ENCODE results near the gene UQCRQ. TPM values are rescaled to one million over a fixed set of nuclear protein-coding genes. Genes with fewer than 3 reads are reported as not detected.

The UQCRQ gene
- total RNA-seq, 2 experiments from 2014 or later: 299 to 537 TPM

GRCh38 chr5:132886064-132886823 is 19.8 kb downstream of the UQCRQ start:
- peak overlapping the region; percentile 7 for H3K27ac Mint-ChIP-seq
- POLR2A ChIA-PET: no interaction called here
- H3K4me3 Mint-ChIP-seq: no peak overlapping the region
- peaks cover 24% of the 10 kb centered on the region for H3K36me3 Mint-ChIP-seq (ENCODE audit: low read depth)
- H3K9me3 Mint-ChIP-seq (ENCODE audit: low read depth): no peaks in the 10 kb centered on the region
- no peak for DNase-seq
- CTCF ChIA-PET: interaction anchor here (0.8 kb wide), 1 partner anchor 258 kb away, joined by 3 read pairs; no protein-coding TSS in a partner anchor
- intact Hi-C loops (cut with DNase I, micrococcal nuclease): no loop called here
- ATAC-seq: no peak
- no peaks in the 10 kb centered on the region for H3K27me3 Mint-ChIP-seq
- H3K4me1 Mint-ChIP-seq: peaks cover 5% of the 10 kb centered on the region

GRCh38 chr5:132887283-132887682 is 20.8 kb downstream of the UQCRQ start:
- DNase-seq: no peak
- Mint-ChIP-seq H3K27ac (no peak overlapping the region), H3K9me3 (ENCODE audit: low read depth) (no peaks in the 10 kb centered on the region), H3K36me3 (ENCODE audit: low read depth) (peaks cover 30% of the 10 kb centered on the region), H3K4me1 (peaks cover 5% of the 10 kb centered on the region), H3K27me3 (no peaks in the 10 kb centered on the region), H3K4me3 (no peak overlapping the region)
- intact Hi-C loops (cut with DNase I, micrococcal nuclease): no loop called here
- CTCF ChIA-PET: interaction anchor here (1.2 kb wide), 1 partner anchor 18 kb away, joined by 3 read pairs; no protein-coding TSS in a partner anchor
- ATAC-seq: no peak
- POLR2A ChIA-PET: no interaction called here

- ChIA-PET POLR2A (no interaction called here), CTCF (no interaction called here)
- intact Hi-C loops (cut with DNase I, micrococcal nuclease): no loop called here
- Mint-ChIP-seq H3K36me3 (ENCODE audit: low read depth) (peaks cover 36% of the 10 kb centered on the region), H3K9me3 (ENCODE audit: low read depth) (no peaks in the 10 kb centered on the region), H3K27ac (no peak overlapping the region), H3K4me3 (no peak overlapping the region), H3K27me3 (no peaks in the 10 kb centered on the region), H3K4me1 (peaks cover 3% of the 10 kb centered on the region)
- DNase-seq: no peak
- ATAC-seq: no peak
Measured at GRCh38 chr5:132889501-132889900, 23.1 kb downstream of the UQCRQ start.

GRCh38 chr5:132890817-132891216 is 24.4 kb downstream of the UQCRQ start:
- Mint-ChIP-seq H3K9me3 (ENCODE audit: low read depth) (no peaks in the 10 kb centered on the region), H3K36me3 (ENCODE audit: low read depth) (peaks cover 42% of the 10 kb centered on the region), H3K27ac (no peak overlapping the region), H3K4me1 (no peaks in the 10 kb centered on the region), H3K4me3 (no peak overlapping the region), H3K27me3 (no peaks in the 10 kb centered on the region)
- intact Hi-C loops (cut with DNase I, micrococcal nuclease): no loop called here
- ChIA-PET POLR2A (interaction anchor here (0.6 kb wide), 1 partner anchor 45 kb away, joined by 9 read pairs; no protein-coding TSS in a partner anchor), CTCF (interaction anchor here (1.6 kb wide), 1 partner anchor 7 kb away, joined by 5 read pairs; no protein-coding TSS in a partner anchor)
- DNase-seq (no peak), ATAC-seq (no peak)

GRCh38 chr5:132895719-132896305 is 29.4 kb downstream of the UQCRQ start:
- Mint-ChIP-seq H3K27me3 (no peaks in the 10 kb centered on the region), H3K4me1 (peaks cover 3% of the 10 kb centered on the region), H3K4me3 (no peak overlapping the region), H3K9me3 (ENCODE audit: low read depth) (no peaks in the 10 kb centered on the region), H3K27ac (no peak overlapping the region), H3K36me3 (ENCODE audit: low read depth) (peaks cover 42% of the 10 kb centered on the region)
- CTCF ChIA-PET: interaction anchor here (1.3 kb wide), 1 partner anchor 10 kb away, joined by 4 read pairs; no protein-coding TSS in a partner anchor
- POLR2A ChIA-PET: no interaction called here
- intact Hi-C loops (cut with DNase I, micrococcal nuclease): no loop called here
- no peak for DNase-seq
- ATAC-seq: no peak

GRCh38 chr5:132896685-132897084 is 30.2 kb downstream of the UQCRQ start:
- Mint-ChIP-seq H3K9me3 (ENCODE audit: low read depth) (no peaks in the 10 kb centered on the region), H3K27me3 (no peaks in the 10 kb centered on the region), H3K4me3 (no peak overlapping the region), H3K27ac (peak overlapping the region; percentile 62), H3K4me1 (peaks cover 3% of the 10 kb centered on the region), H3K36me3 (ENCODE audit: low read depth) (peaks cover 42% of the 10 kb centered on the region)
- CTCF ChIA-PET: interaction anchor here (1.1 to 1.8 kb wide), 3 partner anchors 13 to 1735 kb away, joined by 3 to 5 read pairs (median 4); no protein-coding TSS in a partner anchor
- POLR2A ChIA-PET: no interaction called here
- intact Hi-C loops (cut with DNase I, micrococcal nuclease): no loop called here
- ATAC-seq (no peak), DNase-seq (no peak)

- CTCF ChIA-PET: interaction anchor here (0.6 to 1.8 kb wide), 4 partner anchors 15 to 707 kb away, joined by 3 to 5 read pairs (median 4); no protein-coding TSS in a partner anchor
- Mint-ChIP-seq H3K27ac (no peak overlapping the region), H3K4me1 (peaks cover 3% of the 10 kb centered on the region), H3K9me3 (ENCODE audit: low read depth) (no peaks in the 10 kb centered on the region), H3K36me3 (ENCODE audit: low read depth) (peaks cover 35% of the 10 kb centered on the region), H3K27me3 (no peaks in the 10 kb centered on the region), H3K4me3 (no peak overlapping the region)
- DNase-seq: no peak
- POLR2A ChIA-PET: no interaction called here
- ATAC-seq: no peak
- intact Hi-C loops (cut with DNase I, micrococcal nuclease): no loop called here
Measured at GRCh38 chr5:132898094-132898493, 31.7 kb downstream of the UQCRQ start.

GRCh38 chr5:132901036-132901435 is 34.6 kb downstream of the UQCRQ start:
- H3K27me3 Mint-ChIP-seq: no peaks in the 10 kb centered on the region
- DNase-seq: no peak
- CTCF ChIA-PET: interaction anchor here (1.3 kb wide), 1 partner anchor 37 kb away, joined by 4 read pairs; no protein-coding TSS in a partner anchor
- H3K36me3 Mint-ChIP-seq (ENCODE audit: low read depth): peaks cover 27% of the 10 kb centered on the region
- H3K9me3 Mint-ChIP-seq (ENCODE audit: low read depth): no peaks in the 10 kb centered on the region
- H3K4me1 Mint-ChIP-seq: peaks cover 10% of the 10 kb centered on the region
- POLR2A ChIA-PET: no interaction called here
- H3K27ac Mint-ChIP-seq: no peak overlapping the region
- intact Hi-C loops (cut with DNase I, micrococcal nuclease): no loop called here
- no peak for ATAC-seq
- H3K4me3 Mint-ChIP-seq: no peak overlapping the region

GRCh38 chr5:132901730-132902129 is 35.3 kb downstream of the UQCRQ start:
- CTCF ChIA-PET: no interaction called here
- ATAC-seq (no peak), DNase-seq (no peak)
- H3K4me1 Mint-ChIP-seq: peaks cover 15% of the 10 kb centered on the region
- no peak overlapping the region for H3K27ac Mint-ChIP-seq
- intact Hi-C loops (cut with DNase I, micrococcal nuclease): no loop called here
- no peaks in the 10 kb centered on the region for H3K9me3 Mint-ChIP-seq (ENCODE audit: low read depth)
- POLR2A ChIA-PET: no interaction called here
- H3K27me3 Mint-ChIP-seq: no peaks in the 10 kb centered on the region
- H3K36me3 Mint-ChIP-seq (ENCODE audit: low read depth): peaks cover 20% of the 10 kb centered on the region
- no peak overlapping the region for H3K4me3 Mint-ChIP-seq

- no peak for ATAC-seq
- intact Hi-C loops (cut with DNase I, micrococcal nuclease): no loop called here
- CTCF ChIA-PET: interaction anchor here (0.9 to 1.6 kb wide), 6 partner anchors 10 to 94 kb away, joined by 3 to 4 read pairs (median 3); partner anchors contain the start of gene AFF4
- Mint-ChIP-seq H3K9me3 (ENCODE audit: low read depth) (no peaks in the 10 kb centered on the region), H3K4me3 (no peak overlapping the region), H3K4me1 (peaks cover 20% of the 10 kb centered on the region), H3K36me3 (ENCODE audit: low read depth) (peaks cover 16% of the 10 kb centered on the region), H3K27me3 (no peaks in the 10 kb centered on the region), H3K27ac (peak overlapping the region; percentile 35)
- no peak for DNase-seq
- POLR2A ChIA-PET: interaction anchor here (0.6 kb wide), 1 partner anchor 38 kb away, joined by 3 read pairs; no protein-coding TSS in a partner anchor
Measured at GRCh38 chr5:132905938-132906337, 39.5 kb downstream of the UQCRQ start.

- H3K27ac Mint-ChIP-seq: no peak overlapping the region
- H3K4me1 Mint-ChIP-seq: peaks cover 20% of the 10 kb centered on the region
- POLR2A ChIA-PET: interaction anchor here (0.7 kb wide), 1 partner anchor 34 kb away, joined by 3 read pairs; the partner anchor contains the start of gene LEAP2
- ATAC-seq (no peak), DNase-seq (no peak)
- no peaks in the 10 kb centered on the region for H3K27me3 Mint-ChIP-seq
- H3K4me3 Mint-ChIP-seq: no peak overlapping the region
- intact Hi-C loops (cut with DNase I, micrococcal nuclease): no loop called here
- peaks cover 20% of the 10 kb centered on the region for H3K36me3 Mint-ChIP-seq (ENCODE audit: low read depth)
- CTCF ChIA-PET: interaction anchor here (0.7 kb wide), 1 partner anchor 88 kb away, joined by 4 read pairs; no protein-coding TSS in a partner anchor
- H3K9me3 Mint-ChIP-seq (ENCODE audit: low read depth): no peaks in the 10 kb centered on the region
Measured at GRCh38 chr5:132907161-132907560, 40.7 kb downstream of the UQCRQ start.
